Activated CD8-positive, alpha-beta T cell treated with anti-CD3 and anti-CD28 coated beads for 36 hours (primary cell): ENCODE data around the gene CTF1. TPM values are rescaled to one million over a fixed set of nuclear protein-coding genes. Genes with fewer than 3 reads are reported as not detected.

Experiments
- ATAC-seq: fragments of 200-7000 bp; cut with Tn5 transposase; one replicate; pipeline ENCODE4 v1.10.0; 2021; ENCODE audit warnings: mild to moderate bottlenecking, moderate library complexity
- CTCF ChIA-PET: fragments of 350-600 bp; sonication (Branson Sonifier 250); formaldehyde crosslinking; loops from one replicate; lab custom pipeline; 2021; ENCODE audit warnings: antibody characterized with exemption; lab: Charles Lee
- POLR2A ChIA-PET: fragments of 350-600 bp; sonication (Branson Sonifier 250); formaldehyde crosslinking; loops from one replicate; lab custom pipeline; 2021; ENCODE audit warnings: antibody characterized with exemption; lab: Charles Lee
- DNase-seq: peaks from one replicate; pipeline ENCODE4 v3.0.0-alpha.2; 2020
- H3K27ac Mint-ChIP-seq: one replicate; pipeline ENCODE4 v1.8.0; 2021; ENCODE audit warnings: mild to moderate bottlenecking, mixed read lengths
- H3K27me3 Mint-ChIP-seq: one replicate; pipeline ENCODE4 v1.8.0; 2021; ENCODE audit warnings: mixed read lengths
- H3K36me3 Mint-ChIP-seq: one replicate; pipeline ENCODE4 v1.8.0; 2021; ENCODE audit warnings: low read depth, mixed read lengths
- H3K4me1 Mint-ChIP-seq: one replicate; pipeline ENCODE4 v1.8.0; 2021; ENCODE audit warnings: low read depth, mixed read lengths
- H3K4me3 Mint-ChIP-seq: one replicate; pipeline ENCODE4 v1.8.0; 2021; ENCODE audit warnings: mild to moderate bottlenecking, moderate library complexity, mixed read lengths
- H3K9me3 Mint-ChIP-seq: one replicate; pipeline ENCODE4 v1.8.0; 2021; ENCODE audit warnings: mixed read lengths
- CTCF ChIP-seq: fragments of 200-600 bp; IDR thresholded peaks from one replicate; pipeline ENCODE4 v1.8.0; 2022; ENCODE audit warnings: antibody characterized with exemption, mild to moderate bottlenecking
- intact Hi-C: fragments of 100-400 bp; cut with micrococcal nuclease; formaldehyde crosslinking; loops from one replicate; pipeline ENCODE4 v1.10.0; 2022
- microRNA-seq: library from miRNA; unstranded; fragments of <30 nt; microRNA quantifications from one replicate; pipeline ENCODE4 v1.2.0, GENCODE V29; 2022; ENCODE audit warnings: borderline microRNAs expressed, borderline replicate concordance
- total RNA-seq, 2 experiments: library from RNA; stranded (reverse); gene quantifications; one replicate each; pipeline ENCODE4 v1.2.3, GENCODE V29; 2021

CTF1 gene
- total RNA-seq, 2 experiments from 2014 or later, result 0.31 to 0.32 TPM

GRCh38 chr16:30951750-30952149 is 55.3 kb downstream of the CTF1 start:
- H3K4me1 Mint-ChIP-seq, result peaks cover 29% of the 10 kb centered on the region
- DNase-seq, result no peak
- no peaks in the 10 kb centered on the region for H3K27me3 Mint-ChIP-seq
- no peaks in the 10 kb centered on the region for H3K9me3 Mint-ChIP-seq
- intact Hi-C loops, result no loop called here
- no peak overlapping the region for H3K4me3 Mint-ChIP-seq
- ATAC-seq, result no peak
- TF ChIP-seq CTCF, result no peak
- POLR2A ChIA-PET, result interaction anchor here (2.0 kb wide), 1 partner anchor 229 kb away, joined by 6 read pairs; the partner anchor contains the start of gene FUS
- H3K27ac Mint-ChIP-seq, result no peak overlapping the region
- no peaks in the 10 kb centered on the region for H3K36me3 Mint-ChIP-seq
- CTCF ChIA-PET, result interaction anchor here (0.6 to 3.5 kb wide), 2 partner anchors 9 to 16 kb away, joined by 3 to 50 read pairs; no protein-coding TSS in a partner anchor

DNA sequence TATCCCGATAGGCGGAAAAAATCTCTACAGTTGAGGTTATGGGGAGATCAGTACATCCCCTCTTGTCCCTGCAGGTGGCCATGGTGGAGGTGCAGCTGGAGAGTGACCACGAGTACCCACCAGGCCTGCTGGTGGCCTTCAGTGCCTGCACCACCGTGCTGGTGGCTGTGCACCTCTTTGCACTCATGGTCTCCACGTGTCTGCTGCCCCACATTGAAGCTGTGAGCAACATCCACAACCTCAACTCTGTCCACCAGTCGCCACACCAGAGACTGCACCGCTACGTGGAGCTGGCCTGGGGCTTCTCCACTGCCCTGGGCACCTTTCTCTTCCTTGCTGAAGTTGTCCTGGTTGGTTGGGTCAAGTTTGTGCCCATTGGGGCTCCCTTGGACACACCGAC is 56.7 kb downstream of the CTF1 start:
- intact Hi-C loops, result no loop called here
- no peak for TF ChIP-seq CTCF
- DNase-seq (no peak), ATAC-seq (no peak)
- CTCF ChIA-PET, result interaction anchor here (0.6 to 3.5 kb wide), 13 partner anchors 11 to 916 kb away, joined by 3 to 50 read pairs (median 6); partner anchors contain the start of genes HSD3B7, KAT8, ZNF646 and ZNF668
- Mint-ChIP-seq H3K27me3 (no peaks in the 10 kb centered on the region), H3K36me3 (no peaks in the 10 kb centered on the region), H3K27ac (no peak overlapping the region), H3K4me1 (peaks cover 29% of the 10 kb centered on the region), H3K9me3 (no peaks in the 10 kb centered on the region), H3K4me3 (no peak overlapping the region)
- POLR2A ChIA-PET, result interaction anchor here (0.6 to 2.1 kb wide), 7 partner anchors 9 to 229 kb away, joined by 3 to 8 read pairs (median 3); partner anchors contain the start of genes ZNF646 and ZNF668

Small RNAs within 50 kb of the gene (microRNA-seq; reads per million reads assigned to microRNA genes)
- gene MIR4519, result not detected
- not detected for gene MIR762

Other genes with a start within 250 kb of the CTF1 start
- gene PRR14, start 245.7 kb upstream of the CTF1 start, total RNA-seq, result 10 to 100 TPM; 74.0 to 76.6 TPM
- 10 to 100 TPM; 80.3 to 85.8 TPM for gene FBRS, start 238.2 kb upstream of the CTF1 start, total RNA-seq
- gene SRCAP, start 197.4 kb upstream of the CTF1 start, total RNA-seq, result 10 to 100 TPM; 57.2 to 64.7 TPM
- 10 to 100 TPM; 27.8 to 30.3 TPM for gene PHKG2, start 148.2 kb upstream of the CTF1 start, total RNA-seq
- 1 to 10 TPM; 3.8 to 3.9 TPM for gene CFAP119, start 134.6 kb upstream of the CTF1 start, total RNA-seq
- gene RNF40, start 134.3 kb upstream of the CTF1 start, total RNA-seq, result 10 to 100 TPM; 63.2 to 68.1 TPM
- 1 to 10 TPM; 2.8 to 3.2 TPM for gene ZNF629, start 109.4 kb upstream of the CTF1 start, total RNA-seq
- 10 to 100 TPM; 21.8 to 23.6 TPM for gene BCL7C, start 2.5 kb upstream of the CTF1 start, total RNA-seq
- gene FBXL19, start 27.0 kb downstream of the CTF1 start, total RNA-seq, result 10 to 100 TPM; 21.1 to 22.0 TPM
- 10 to 100 TPM in 1 of 2 experiments, 1 to 10 TPM in 1; 7.6 to 10.9 TPM for gene ORAI3, start 52.5 kb downstream of the CTF1 start, total RNA-seq
- gene SETD1A, start 61.1 kb downstream of the CTF1 start, total RNA-seq, result 10 to 100 TPM; 18.0 to 19.2 TPM
- gene HSD3B7, start 88.6 kb downstream of the CTF1 start, total RNA-seq, result 1 to 10 TPM in 1 of 2 experiments, under 1 TPM in 1; 0.45 to 1.3 TPM
- gene STX1B, start 114.0 kb downstream of the CTF1 start, total RNA-seq, result 1 to 10 TPM; 1.1 to 1.8 TPM
- gene STX4, start 136.9 kb downstream of the CTF1 start, total RNA-seq, result 10 to 100 TPM; 25.2 to 27.7 TPM
- gene ZNF668, start 177.6 kb downstream of the CTF1 start, total RNA-seq, result 10 to 100 TPM; 16.2 to 18.8 TPM
- gene ZNF646, start 177.8 kb downstream of the CTF1 start, total RNA-seq, result 10 to 100 TPM; 22.0 to 24.4 TPM
- 1 to 10 TPM; 5.5 to 8.6 TPM for gene PRSS53, start 192.3 kb downstream of the CTF1 start, total RNA-seq
- gene VKORC1, start 198.2 kb downstream of the CTF1 start, total RNA-seq, result 10 to 100 TPM; 68.5 to 71.5 TPM
- 10 to 100 TPM; 55.1 to 58.7 TPM for gene BCKDK, start 211.8 kb downstream of the CTF1 start, total RNA-seq
- 10 to 100 TPM; 55.6 to 58.7 TPM for gene KAT8, start 221.1 kb downstream of the CTF1 start, total RNA-seq
- gene PRSS8, start 239.1 kb downstream of the CTF1 start, total RNA-seq, result not detected